ENCODE data around the gene KCNK7. TPM values are rescaled to one million over a fixed set of nuclear protein-coding genes. Genes with fewer than 3 reads are reported as not detected.

KCNK7 gene
- polyA plus RNA-seq, 3 donors: 4.3 TPM; not detected in 2

GRCh38 chr11:65598258-65598699 lies 2.7 kb upstream of the KCNK7 start:
- Histone ChIP-seq H3K36me3 (replicated peaks in 1 of 2; ENCODE audit: control insufficient read depth in 1 of 2, insufficient read depth in 2 of 2, low read length in 2 of 2) (peaks cover 55 to 72% of the 10 kb centered on the region in 2 donors), H3K9me3 (replicated peaks in 1 of 2; ENCODE audit: control insufficient read depth in 1 of 2, insufficient read depth in 1 of 2, low read length in 2 of 2) (no peaks in the 10 kb centered on the region), H4K20me1 (ENCODE audit: insufficient read depth, low read length) (peaks cover 95% of the 10 kb centered on the region), H3K27me3 (ENCODE audit: control insufficient read depth in 2 of 2, insufficient read depth in 2 of 2, low read length in 2 of 2) (no peaks in the 10 kb centered on the region), H2AFZ (ENCODE audit: insufficient read depth, low read depth, low read length, poor library complexity, severe bottlenecking) (no peak overlapping the region), H3K79me2 (ENCODE audit: insufficient read depth, low read length) (no peaks in the 10 kb centered on the region), H3K4me2 (replicated peaks; ENCODE audit: extremely low read depth, low read length, poor library complexity, severe bottlenecking) (no peak overlapping the region), H3K9ac (ENCODE audit: insufficient read depth, low read length, poor library complexity, severe bottlenecking) (no peak overlapping the region), H3K4me3 (replicated peaks in 1 of 3; ENCODE audit: low read depth in 2 of 3, low read length in 3 of 3) (no peak overlapping the region), H3K27ac (ENCODE audit: low read depth in 1 of 2, low read length in 2 of 2) (no peak overlapping the region), H3K4me1 (ENCODE audit: control insufficient read depth in 1 of 2, insufficient read depth in 2 of 2, low read length in 2 of 2) (peaks cover 16 to 27% of the 10 kb centered on the region in 2 donors)
- peaks cover 24% of the 10 kb centered on the region for H3K4me1 Mint-ChIP-seq
- peak overlapping the region in 3 of 7 donors; percentile 45 to 76 (median 63) for H3K27ac Mint-ChIP-seq
- no peak for DNase-seq
- H3K4me3 Mint-ChIP-seq: no peak overlapping the region
- no peaks in the 10 kb centered on the region for H3K27me3 Mint-ChIP-seq (ENCODE audit: low read depth in 3 of 3)
- H3K9me3 Mint-ChIP-seq: no peaks in the 10 kb centered on the region
- intact Hi-C loops (cut with micrococcal nuclease): no loop called here
- peaks cover 43 to 69% of the 10 kb centered on the region in 2 donors for H3K36me3 Mint-ChIP-seq
- 96% methylated on average over 16 of the region's 16 CpGs for WGBS (ENCODE audit: insufficient coverage)
- no peak for TF ChIP-seq CTCF (IDR thresholded peaks at IDR 0.05)

- H4K20me1 ChIP-seq (ENCODE audit: insufficient read depth, low read length): peaks cover 96% of the 10 kb centered on the region
These were observed 920 bp upstream of the KCNK7 start for GRCh38 chr11:65596520-65596919.

More at GRCh38 chr11:65596520-65596919, 920 bp upstream of the KCNK7 start:
- Histone ChIP-seq H3K9me3 (replicated peaks in 1 of 2; ENCODE audit: control insufficient read depth in 1 of 2, insufficient read depth in 1 of 2, low read length in 2 of 2) (no peaks in the 10 kb centered on the region), H3K4me2 (replicated peaks; ENCODE audit: extremely low read depth, low read length, poor library complexity, severe bottlenecking) (no peak overlapping the region), H3K9ac (ENCODE audit: insufficient read depth, low read length, poor library complexity, severe bottlenecking) (no peak overlapping the region), H3K4me1 (ENCODE audit: control insufficient read depth in 1 of 2, insufficient read depth in 2 of 2, low read length in 2 of 2) (peaks cover 16 to 29% of the 10 kb centered on the region in 2 donors), H3K27me3 (ENCODE audit: control insufficient read depth in 2 of 2, insufficient read depth in 2 of 2, low read length in 2 of 2) (no peaks in the 10 kb centered on the region), H2AFZ (ENCODE audit: insufficient read depth, low read depth, low read length, poor library complexity, severe bottlenecking) (no peak overlapping the region), H3K27ac (ENCODE audit: low read depth in 1 of 2, low read length in 2 of 2) (peak overlapping the region in 1 of 2 donors; percentile 45), H3K36me3 (replicated peaks in 1 of 2; ENCODE audit: control insufficient read depth in 1 of 2, insufficient read depth in 2 of 2, low read length in 2 of 2) (peaks cover 59 to 69% of the 10 kb centered on the region in 2 donors), H3K4me3 (replicated peaks in 1 of 3; ENCODE audit: low read depth in 2 of 3, low read length in 3 of 3) (no peak overlapping the region), H3K79me2 (ENCODE audit: insufficient read depth, low read length) (no peaks in the 10 kb centered on the region)
- Mint-ChIP-seq H3K4me3 (no peak overlapping the region), H3K9me3 (no peaks in the 10 kb centered on the region), H3K36me3 (peaks cover 39 to 65% of the 10 kb centered on the region in 2 donors), H3K4me1 (peaks cover 28% of the 10 kb centered on the region), H3K27me3 (ENCODE audit: low read depth in 3 of 3) (no peaks in the 10 kb centered on the region), H3K27ac (peak overlapping the region in 3 of 7 donors; percentile 19 to 87 (median 62))
- intact Hi-C loops (cut with micrococcal nuclease): no loop called here
- WGBS (ENCODE audit: insufficient coverage): 87% methylated on average over 3 of the region's 6 CpGs
- TF ChIP-seq CTCF (IDR thresholded peaks at IDR 0.05): no peak
- no peak for DNase-seq
